Colonic mucosa (tissue), 4 donors: ENCODE data around the gene INTS14. TPM values are rescaled to one million over a fixed set of nuclear protein-coding genes. Genes with fewer than 3 reads are reported as not detected.

Experiments
- DNase-seq: peaks from one replicate; pipeline ENCODE4 v3.0.0-alpha.2; 2020
- H3K27ac ChIP-seq: fragments of 200-600 bp; one replicate; pipeline ENCODE4 v1.8.0; 2021
- H3K27me3 ChIP-seq: fragments of 200-600 bp; one replicate; pipeline ENCODE4 v1.8.0; 2021
- H3K36me3 ChIP-seq: fragments of 200-600 bp; one replicate; pipeline ENCODE4 v1.8.0; 2021
- H3K4me1 ChIP-seq: fragments of 200-600 bp; one replicate; pipeline ENCODE4 v1.8.0; 2021; ENCODE audit warnings: mild to moderate bottlenecking
- H3K4me3 ChIP-seq: fragments of 200-600 bp; one replicate; pipeline ENCODE4 v1.8.0; 2021
- H3K9ac ChIP-seq, 2 donors: one replicate each; pipeline ENCODE4 v1.7.0; 2013; ENCODE audit warnings: control low read depth in 2 of 2, low read depth in 2 of 2, low read length in 2 of 2
- H3K9me3 ChIP-seq: fragments of 200-600 bp; one replicate; pipeline ENCODE4 v1.8.0; 2021
- intact Hi-C: fragments of 100-400 bp; cut with DNase I; formaldehyde crosslinking; loops from one replicate; pipeline ENCODE4 v1.14.1; 2022
- total RNA-seq, 2 donors: library from RNA; stranded (reverse); fragmentation: NEBNext Ultra II Directional in 1 of 2; extraction: Animal tissue kit (Norgen Biotek cat#: 25700) in 1 of 2; gene quantifications; one replicate each; pipeline ENCODE4 v1.2.1, GENCODE V29; 2021
- TF ChIP-seq, protein P1 (sequence below): fragments of 200-600 bp; IDR thresholded peaks from one replicate; pipeline ENCODE4 v1.8.0; 2022; ENCODE audit warnings: antibody characterized with exemption, mild to moderate bottlenecking
- donor health status: healthy.
- donor health status: DM: no; HTN: no; CAD: no.
- donor health status: DM: no; HTN: no; CAD: no.

The INTS14 gene
- total RNA-seq, 2 donors from 2014 or later = 37.2 to 41.1 TPM

DNA sequence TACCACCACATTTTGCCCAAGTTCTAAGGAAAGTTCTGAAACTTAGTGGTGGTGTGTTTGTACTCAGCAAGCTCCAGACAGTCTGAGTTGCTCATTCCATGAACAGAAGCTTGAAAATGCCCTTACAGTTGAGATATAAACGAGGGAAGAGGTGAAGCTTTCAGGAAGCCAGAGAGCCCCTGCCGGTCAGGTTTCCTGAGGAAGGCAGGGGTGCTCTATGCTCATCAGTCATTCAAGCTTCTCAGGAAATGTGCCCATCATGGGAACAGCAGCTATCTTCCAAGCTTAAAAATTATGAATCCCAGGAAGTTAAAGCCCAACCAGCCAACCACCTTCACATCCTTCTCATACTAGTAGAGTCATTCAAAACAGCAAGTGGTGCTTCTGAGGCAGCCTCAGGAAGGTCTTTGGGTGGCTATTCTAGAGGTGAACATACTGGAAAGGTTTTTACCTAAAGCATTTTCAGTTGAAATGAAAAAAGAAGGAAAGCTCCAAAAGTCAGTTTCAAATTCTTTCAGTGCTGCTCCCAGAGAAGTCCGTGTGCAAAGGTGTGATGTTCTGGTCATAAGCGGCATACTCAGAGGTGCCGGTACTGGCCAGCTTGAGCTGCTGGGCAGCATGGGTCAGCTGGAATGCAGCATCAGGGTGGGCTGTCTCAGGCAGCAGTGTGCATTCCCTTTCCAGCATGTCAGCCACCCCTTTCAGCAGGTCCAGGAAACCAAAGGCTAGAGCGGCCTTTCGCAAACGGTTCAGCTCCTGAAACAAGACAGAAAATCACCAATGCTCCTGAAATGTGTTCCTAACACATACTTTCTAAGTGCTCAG is 31.8 kb downstream of the INTS14 start:
- intact Hi-C loops = no loop called here
- Histone ChIP-seq H3K27ac (no peak overlapping the region), H3K27me3 (no peaks in the 10 kb centered on the region), H3K4me1 (no peaks in the 10 kb centered on the region), H3K9ac (no peak overlapping the region), H3K9me3 (no peaks in the 10 kb centered on the region), H3K4me3 (no peak overlapping the region), H3K36me3 (peaks cover 14% of the 10 kb centered on the region)
- DNase-seq = no peak
- TF ChIP-seq, protein P1, sequence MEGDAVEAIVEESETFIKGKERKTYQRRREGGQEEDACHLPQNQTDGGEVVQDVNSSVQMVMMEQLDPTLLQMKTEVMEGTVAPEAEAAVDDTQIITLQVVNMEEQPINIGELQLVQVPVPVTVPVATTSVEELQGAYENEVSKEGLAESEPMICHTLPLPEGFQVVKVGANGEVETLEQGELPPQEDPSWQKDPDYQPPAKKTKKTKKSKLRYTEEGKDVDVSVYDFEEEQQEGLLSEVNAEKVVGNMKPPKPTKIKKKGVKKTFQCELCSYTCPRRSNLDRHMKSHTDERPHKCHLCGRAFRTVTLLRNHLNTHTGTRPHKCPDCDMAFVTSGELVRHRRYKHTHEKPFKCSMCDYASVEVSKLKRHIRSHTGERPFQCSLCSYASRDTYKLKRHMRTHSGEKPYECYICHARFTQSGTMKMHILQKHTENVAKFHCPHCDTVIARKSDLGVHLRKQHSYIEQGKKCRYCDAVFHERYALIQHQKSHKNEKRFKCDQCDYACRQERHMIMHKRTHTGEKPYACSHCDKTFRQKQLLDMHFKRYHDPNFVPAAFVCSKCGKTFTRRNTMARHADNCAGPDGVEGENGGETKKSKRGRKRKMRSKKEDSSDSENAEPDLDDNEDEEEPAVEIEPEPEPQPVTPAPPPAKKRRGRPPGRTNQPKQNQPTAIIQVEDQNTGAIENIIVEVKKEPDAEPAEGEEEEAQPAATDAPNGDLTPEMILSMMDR = no peak

DNA sequence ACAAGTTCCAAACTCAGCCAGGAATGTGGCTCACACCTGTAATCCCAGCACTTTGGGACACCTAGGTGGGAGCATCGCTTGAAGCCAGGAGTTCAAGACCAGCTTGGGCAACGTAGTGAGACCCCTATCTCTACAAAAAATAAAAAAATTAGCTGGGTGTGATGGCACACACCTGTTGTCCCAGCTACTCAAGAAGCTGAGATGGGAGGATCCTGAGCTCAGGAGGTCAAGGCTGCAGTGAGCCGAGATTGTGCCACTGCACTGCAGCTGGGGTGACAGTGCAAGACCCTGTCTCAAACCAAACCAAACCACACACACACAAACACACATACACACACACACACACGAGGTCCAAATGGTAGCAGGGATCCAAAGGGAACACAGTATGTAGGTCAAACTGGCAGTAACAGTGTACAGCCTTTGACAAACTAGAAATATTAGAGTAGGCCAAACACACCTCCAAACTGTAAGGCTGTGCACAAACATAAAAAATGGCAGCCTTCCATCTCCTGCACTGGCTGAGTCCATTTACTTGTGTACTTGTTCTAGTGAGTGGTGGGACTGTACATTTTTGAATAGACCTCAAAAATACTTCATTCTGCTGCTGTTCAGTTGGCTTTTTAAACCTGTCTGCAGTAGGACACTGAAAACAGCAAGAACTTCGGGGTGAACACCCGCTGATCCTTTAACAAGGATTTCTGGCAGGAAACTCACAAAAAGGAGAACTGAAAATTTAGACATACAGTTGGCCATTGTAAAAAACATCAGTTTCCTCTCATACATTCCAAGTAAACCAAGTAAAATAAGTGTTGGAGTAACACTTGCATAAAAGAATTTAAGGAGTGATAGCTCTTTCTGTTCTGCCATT is 33.6 kb downstream of the INTS14 start:
- Histone ChIP-seq H3K9ac (no peak overlapping the region), H3K9me3 (no peaks in the 10 kb centered on the region), H3K4me3 (no peak overlapping the region), H3K27ac (no peak overlapping the region), H3K36me3 (peaks cover 14% of the 10 kb centered on the region), H3K27me3 (no peaks in the 10 kb centered on the region), H3K4me1 (no peaks in the 10 kb centered on the region)
- intact Hi-C loops = no loop called here
- DNase-seq = no peak
- TF ChIP-seq, protein P1 = no peak

DNA sequence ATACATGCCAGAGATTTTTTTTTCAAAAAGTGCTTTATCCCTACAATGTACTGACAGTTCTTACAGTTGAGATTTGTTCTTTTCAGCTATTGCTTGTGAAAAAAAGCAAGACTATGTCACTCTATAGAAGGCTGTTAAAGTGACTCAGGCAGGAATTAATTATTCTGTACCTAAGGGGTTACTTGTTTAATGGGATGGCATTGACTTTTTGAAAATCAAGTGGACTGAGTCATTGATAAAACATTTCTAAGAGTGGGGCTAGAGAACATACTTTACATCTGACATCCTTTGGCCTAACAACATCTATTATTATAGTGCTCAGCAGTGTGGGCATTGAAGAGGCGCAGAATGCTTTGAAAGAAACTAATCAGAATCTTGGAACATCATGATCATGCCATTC is 34.3 kb downstream of the INTS14 start:
- Histone ChIP-seq H3K27me3 (no peaks in the 10 kb centered on the region), H3K36me3 (peaks cover 14% of the 10 kb centered on the region), H3K4me1 (no peaks in the 10 kb centered on the region), H3K9ac (no peak overlapping the region), H3K9me3 (no peaks in the 10 kb centered on the region), H3K27ac (no peak overlapping the region), H3K4me3 (no peak overlapping the region)
- TF ChIP-seq, protein P1 = no peak
- no peak for DNase-seq
- intact Hi-C loops = no loop called here

DNA sequence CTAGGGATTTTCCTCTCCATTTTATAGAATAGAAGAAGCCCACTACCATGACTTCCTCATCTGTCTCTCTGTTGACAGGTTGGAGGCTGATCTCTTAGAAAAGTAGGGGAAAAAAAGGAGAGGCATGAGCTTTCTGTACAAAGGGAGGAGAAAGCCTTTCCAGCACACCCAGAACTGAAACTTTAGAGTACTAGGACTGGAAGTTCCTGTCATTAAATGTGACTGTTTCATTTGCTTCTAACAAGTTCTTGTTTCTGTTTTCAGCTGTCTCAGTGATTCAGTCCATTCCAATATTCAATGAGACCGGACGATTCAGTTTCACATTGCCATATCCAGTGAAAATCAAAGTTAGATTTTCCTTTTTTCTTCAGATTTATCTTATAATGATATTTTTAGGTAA is 39.0 kb downstream of the INTS14 start:
- no peak for DNase-seq
- TF ChIP-seq, protein P1 = no peak
- Histone ChIP-seq H3K9ac (no peak overlapping the region), H3K4me3 (no peak overlapping the region), H3K9me3 (no peaks in the 10 kb centered on the region), H3K4me1 (no peaks in the 10 kb centered on the region), H3K27me3 (no peaks in the 10 kb centered on the region), H3K27ac (no peak overlapping the region), H3K36me3 (peaks cover 1% of the 10 kb centered on the region)
- intact Hi-C loops = no loop called here

DNA sequence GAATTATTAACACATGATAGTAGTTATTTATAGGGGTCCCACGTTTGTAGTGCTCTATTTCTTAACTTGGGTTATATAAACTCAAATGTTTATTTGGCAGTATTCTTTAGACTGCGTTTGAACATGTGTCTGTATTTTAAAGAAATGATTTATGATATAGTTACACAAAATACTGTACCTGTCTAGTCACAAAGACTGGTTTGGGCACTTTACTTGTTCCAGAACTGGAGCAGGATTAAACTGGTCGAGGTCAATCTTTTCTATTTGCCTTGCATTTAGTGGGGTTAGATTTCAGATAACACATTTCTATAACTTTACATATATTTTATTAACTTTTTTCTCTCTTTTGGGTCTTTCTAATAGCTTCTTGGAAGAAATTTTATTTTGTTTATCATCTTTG is 41.2 kb downstream of the INTS14 start:
- Histone ChIP-seq H3K9ac (no peak overlapping the region), H3K9me3 (no peaks in the 10 kb centered on the region), H3K36me3 (no peaks in the 10 kb centered on the region), H3K27ac (no peak overlapping the region), H3K27me3 (no peaks in the 10 kb centered on the region), H3K4me1 (no peaks in the 10 kb centered on the region), H3K4me3 (no peak overlapping the region)
- intact Hi-C loops = no loop called here
- TF ChIP-seq, protein P1 = no peak
- no peak for DNase-seq
